A549 (cell line): ENCODE data around the gene SUSD1.
A peak's percentile ranks its signal among the peaks of the same experiment; 100 is the strongest.

Experiments
- CEBPB ChIP-seq, 2 experiments: fragments of >200 bp in 1 of 2; sonication (Bioruptor Twin) in 1 of 2; formaldehyde crosslinking in 1 of 2; IDR thresholded peaks; 2 replicates each; pipeline ENCODE4 v1.6.1; 2012 to 2016
- POLR2A ChIP-seq: IDR thresholded peaks from 2 replicates; pipeline ENCODE4 v1.6.1; 2012; ENCODE audit warnings: mild to moderate bottlenecking, low read length
- TF ChIP-seq, protein P1 (sequence below): fragments of >200 bp; sonication (Bioruptor Twin); formaldehyde crosslinking; IDR thresholded peaks from 3 replicates; pipeline ENCODE4 v1.5.1; 2016
- TF ChIP-seq, protein P2 (sequence below): fragments of 250-450 bp; sonication (Bioruptor Pico); IDR thresholded peaks from 2 replicates; pipeline ENCODE4 v1.5.0; 2020; ENCODE audit warnings: low read depth, mild to moderate bottlenecking, moderate library complexity
- TF ChIP-seq, protein P3 (sequence below): IDR thresholded peaks from 2 replicates; pipeline ENCODE4 v1.6.1; 2012; ENCODE audit warnings: low read depth, borderline replicate concordance

DNA sequence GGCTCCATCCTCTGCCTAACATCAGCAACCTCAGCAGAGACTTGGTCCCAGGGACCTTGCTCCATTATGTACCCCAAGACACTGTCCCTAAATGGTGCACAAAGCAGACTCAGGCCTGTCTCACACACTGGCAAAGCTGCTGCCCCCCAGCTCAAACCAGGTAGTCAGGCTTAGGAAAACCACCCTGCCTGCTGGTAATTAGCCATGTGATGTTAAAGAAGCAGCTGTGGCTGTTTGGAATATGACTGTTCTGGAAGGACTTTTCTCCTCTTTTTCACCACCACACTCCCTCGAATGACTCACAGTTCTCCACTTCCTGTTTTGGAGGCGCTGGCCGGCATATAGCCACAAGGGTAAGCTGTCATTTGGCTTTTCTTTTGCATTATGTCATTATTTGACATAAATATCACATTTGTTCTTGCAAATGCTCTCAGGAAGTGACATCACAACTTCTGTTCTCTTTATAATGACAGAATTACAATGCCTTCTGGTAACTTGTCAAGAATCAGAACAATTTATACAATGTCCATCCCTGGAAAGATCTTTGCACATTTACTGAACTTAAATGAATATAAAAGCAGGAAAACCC lies 113.9 kb downstream of the SUSD1 start:
- TF ChIP-seq POLR2A (no peak), CEBPB (IDR thresholded peaks at IDR 0.05) (no peak)
- TF ChIP-seq, protein P1, sequence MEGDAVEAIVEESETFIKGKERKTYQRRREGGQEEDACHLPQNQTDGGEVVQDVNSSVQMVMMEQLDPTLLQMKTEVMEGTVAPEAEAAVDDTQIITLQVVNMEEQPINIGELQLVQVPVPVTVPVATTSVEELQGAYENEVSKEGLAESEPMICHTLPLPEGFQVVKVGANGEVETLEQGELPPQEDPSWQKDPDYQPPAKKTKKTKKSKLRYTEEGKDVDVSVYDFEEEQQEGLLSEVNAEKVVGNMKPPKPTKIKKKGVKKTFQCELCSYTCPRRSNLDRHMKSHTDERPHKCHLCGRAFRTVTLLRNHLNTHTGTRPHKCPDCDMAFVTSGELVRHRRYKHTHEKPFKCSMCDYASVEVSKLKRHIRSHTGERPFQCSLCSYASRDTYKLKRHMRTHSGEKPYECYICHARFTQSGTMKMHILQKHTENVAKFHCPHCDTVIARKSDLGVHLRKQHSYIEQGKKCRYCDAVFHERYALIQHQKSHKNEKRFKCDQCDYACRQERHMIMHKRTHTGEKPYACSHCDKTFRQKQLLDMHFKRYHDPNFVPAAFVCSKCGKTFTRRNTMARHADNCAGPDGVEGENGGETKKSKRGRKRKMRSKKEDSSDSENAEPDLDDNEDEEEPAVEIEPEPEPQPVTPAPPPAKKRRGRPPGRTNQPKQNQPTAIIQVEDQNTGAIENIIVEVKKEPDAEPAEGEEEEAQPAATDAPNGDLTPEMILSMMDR = no peak
- TF ChIP-seq, protein P2, sequence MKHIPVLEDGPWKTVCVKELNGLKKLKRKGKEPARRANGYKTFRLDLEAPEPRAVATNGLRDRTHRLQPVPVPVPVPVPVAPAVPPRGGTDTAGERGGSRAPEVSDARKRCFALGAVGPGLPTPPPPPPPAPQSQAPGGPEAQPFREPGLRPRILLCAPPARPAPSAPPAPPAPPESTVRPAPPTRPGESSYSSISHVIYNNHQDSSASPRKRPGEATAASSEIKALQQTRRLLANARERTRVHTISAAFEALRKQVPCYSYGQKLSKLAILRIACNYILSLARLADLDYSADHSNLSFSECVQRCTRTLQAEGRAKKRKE = 0 out of 2 replicates have a peak, but pooled peaks have one; percentile 17
- TF ChIP-seq, protein P3, sequence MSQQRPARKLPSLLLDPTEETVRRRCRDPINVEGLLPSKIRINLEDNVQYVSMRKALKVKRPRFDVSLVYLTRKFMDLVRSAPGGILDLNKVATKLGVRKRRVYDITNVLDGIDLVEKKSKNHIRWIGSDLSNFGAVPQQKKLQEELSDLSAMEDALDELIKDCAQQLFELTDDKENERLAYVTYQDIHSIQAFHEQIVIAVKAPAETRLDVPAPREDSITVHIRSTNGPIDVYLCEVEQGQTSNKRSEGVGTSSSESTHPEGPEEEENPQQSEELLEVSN = no peak
